ENCODE measurements around the gene ARID1B. TPM values are rescaled to one million over a fixed set of nuclear protein-coding genes. Genes with fewer than 3 reads are reported as not detected.
A peak's percentile ranks its signal among the peaks of the same experiment; 100 is the strongest.

Gene ARID1B
- total RNA-seq, 2 experiments from 2014 or later = 36.9 to 38.9 TPM

GRCh38 chr6:156796627-156797026 is 19.4 kb downstream of the ARID1B start:
- ATAC-seq = no peak
- no peaks in the 10 kb centered on the region for H3K27me3 Mint-ChIP-seq
- H3K27ac Mint-ChIP-seq = peak overlapping the region; percentile 48
- no peaks in the 10 kb centered on the region for H3K9me3 Mint-ChIP-seq
- H3K4me1 Mint-ChIP-seq (ENCODE audit: low read depth) = peaks cover 66% of the 10 kb centered on the region
- POLR2A ChIA-PET = interaction anchor here (2.1 kb wide), 1 partner anchor 11 kb away, joined by 5 read pairs; no protein-coding TSS in a partner anchor
- CTCF ChIA-PET = interaction anchor here (1.0 kb wide), 1 partner anchor 16 kb away, joined by 3 read pairs; no protein-coding TSS in a partner anchor
- intact Hi-C loops (cut with micrococcal nuclease) = no loop called here
- no peak for TF ChIP-seq CTCF (IDR thresholded peaks at IDR 0.05)
- H3K4me3 Mint-ChIP-seq = no peak overlapping the region
- H3K36me3 Mint-ChIP-seq (ENCODE audit: low read depth) = peaks cover 11% of the 10 kb centered on the region
- no peak for DNase-seq

GRCh38 chr6:156797901-156798735 is 20.9 kb downstream of the ARID1B start:
- ChIA-PET CTCF (no interaction called here), POLR2A (interaction anchor here (0.5 to 0.8 kb wide), 2 partner anchors 12 to 130 kb away, joined by 3 to 4 read pairs; no protein-coding TSS in a partner anchor)
- H3K9me3 Mint-ChIP-seq = no peaks in the 10 kb centered on the region
- ATAC-seq (no peak), DNase-seq (no peak)
- intact Hi-C loops (cut with micrococcal nuclease) = no loop called here
- TF ChIP-seq CTCF (IDR thresholded peaks at IDR 0.05) = no peak
- no peaks in the 10 kb centered on the region for H3K27me3 Mint-ChIP-seq
- H3K27ac Mint-ChIP-seq = no peak overlapping the region
- H3K4me3 Mint-ChIP-seq = no peak overlapping the region
- peaks cover 63% of the 10 kb centered on the region for H3K4me1 Mint-ChIP-seq (ENCODE audit: low read depth)
- peaks cover 17% of the 10 kb centered on the region for H3K36me3 Mint-ChIP-seq (ENCODE audit: low read depth)

- peaks cover 32% of the 10 kb centered on the region for H3K36me3 Mint-ChIP-seq (ENCODE audit: low read depth)
- no peak for DNase-seq
- H3K9me3 Mint-ChIP-seq = peaks cover 17% of the 10 kb centered on the region
- ChIA-PET CTCF (interaction anchor here (1.2 kb wide), 1 partner anchor 9 kb away, joined by 3 read pairs; no protein-coding TSS in a partner anchor), POLR2A (interaction anchor here (1.2 kb wide), 1 partner anchor 8 kb away, joined by 3 read pairs; no protein-coding TSS in a partner anchor)
- no peak overlapping the region for H3K27ac Mint-ChIP-seq
- intact Hi-C loops (cut with micrococcal nuclease) = no loop called here
- ATAC-seq = no peak
- H3K4me1 Mint-ChIP-seq (ENCODE audit: low read depth) = peaks cover 64% of the 10 kb centered on the region
- H3K27me3 Mint-ChIP-seq = no peaks in the 10 kb centered on the region
- no peak for TF ChIP-seq CTCF (IDR thresholded peaks at IDR 0.05)
- no peak overlapping the region for H3K4me3 Mint-ChIP-seq
These were observed 24.5 kb downstream of the ARID1B start for GRCh38 chr6:156801712-156802111.

- DNase-seq (no peak), ATAC-seq (no peak)
- ChIA-PET CTCF (interaction anchor here (0.8 to 1.2 kb wide), 2 partner anchors 9 to 11 kb away, joined by 3 read pairs; no protein-coding TSS in a partner anchor), POLR2A (interaction anchor here (1.0 to 1.2 kb wide), 2 partner anchors 9 to 520 kb away, joined by 3 read pairs; partner anchors contain the start of gene TMEM242)
- peak overlapping the region; percentile 75 for H3K27ac Mint-ChIP-seq
- H3K4me3 Mint-ChIP-seq = peak overlapping the region; percentile 16
- H3K4me1 Mint-ChIP-seq (ENCODE audit: low read depth) = peaks cover 65% of the 10 kb centered on the region
- H3K27me3 Mint-ChIP-seq = no peaks in the 10 kb centered on the region
- TF ChIP-seq CTCF (IDR thresholded peaks at IDR 0.05) = no peak
- peaks cover 17% of the 10 kb centered on the region for H3K9me3 Mint-ChIP-seq
- peaks cover 27% of the 10 kb centered on the region for H3K36me3 Mint-ChIP-seq (ENCODE audit: low read depth)
- intact Hi-C loops (cut with micrococcal nuclease) = no loop called here
These were observed 26.2 kb downstream of the ARID1B start for GRCh38 chr6:156803353-156803752.

GRCh38 chr6:156804402-156804801 is 27.2 kb downstream of the ARID1B start:
- ChIA-PET CTCF (interaction anchor here (0.8 kb wide), 1 partner anchor 10 kb away, joined by 3 read pairs; no protein-coding TSS in a partner anchor), POLR2A (interaction anchor here (0.6 to 1.2 kb wide), 3 partner anchors 8 to 13 kb away, joined by 3 read pairs; no protein-coding TSS in a partner anchor)
- intact Hi-C loops (cut with micrococcal nuclease) = no loop called here
- Mint-ChIP-seq H3K4me3 (no peak overlapping the region), H3K27ac (peak overlapping the region; percentile 75), H3K4me1 (ENCODE audit: low read depth) (peaks cover 67% of the 10 kb centered on the region), H3K27me3 (no peaks in the 10 kb centered on the region), H3K36me3 (ENCODE audit: low read depth) (peaks cover 27% of the 10 kb centered on the region), H3K9me3 (peaks cover 17% of the 10 kb centered on the region)
- ATAC-seq (peak; percentile 67), DNase-seq (peak; percentile 64)
- TF ChIP-seq CTCF (IDR thresholded peaks at IDR 0.05) = no peak

Measured in activated CD8-positive, alpha-beta T cell treated with anti-CD3 and anti-CD28 coated beads for 36 hours (primary cell).